Measurements from ENCODE around the gene WNT7A. TPM values are rescaled to one million over a fixed set of nuclear protein-coding genes. Genes with fewer than 3 reads are reported as not detected.

Gene WNT7A
- total RNA-seq, 2 donors from 2014 or later = 0.11 TPM; not detected in 1

GRCh38 chr3:13890377-13891016 is 10.6 kb upstream of the WNT7A start:
- WGBS = 58% methylated on average over 13 of the region's 13 CpGs
- intact Hi-C loops (cut with DNase I) = loop anchor here (10.0 kb wide), 2 partner anchors 236 to 574 kb away; no protein-coding TSS in a partner anchor
- H3K4me1 ChIP-seq (replicated peaks) = no peaks in the 10 kb centered on the region
- no peak overlapping the region for H3K4me3 ChIP-seq
- no peak for TF ChIP-seq POLR2A (IDR thresholded peaks at IDR 0.05)
- TF ChIP-seq POLR2AphosphoS5 (IDR thresholded peaks at IDR 0.05) = peak; percentile 28
- no peaks in the 10 kb centered on the region for H3K9me3 ChIP-seq
- peak; percentile 53 for DNase-seq (ENCODE audit: low spot score)
- H3K27me3 ChIP-seq (replicated peaks; ENCODE audit: insufficient read depth) = no peaks in the 10 kb centered on the region
- no peaks in the 10 kb centered on the region for H3K36me3 ChIP-seq
- no peak overlapping the region for H3K27ac ChIP-seq

- 80% methylated on average over 1 of the region's 1 CpG for WGBS
- H3K27ac ChIP-seq = no peak overlapping the region
Measured at GRCh38 chr3:13888576-13888975, 8.7 kb upstream of the WNT7A start.

DNA sequence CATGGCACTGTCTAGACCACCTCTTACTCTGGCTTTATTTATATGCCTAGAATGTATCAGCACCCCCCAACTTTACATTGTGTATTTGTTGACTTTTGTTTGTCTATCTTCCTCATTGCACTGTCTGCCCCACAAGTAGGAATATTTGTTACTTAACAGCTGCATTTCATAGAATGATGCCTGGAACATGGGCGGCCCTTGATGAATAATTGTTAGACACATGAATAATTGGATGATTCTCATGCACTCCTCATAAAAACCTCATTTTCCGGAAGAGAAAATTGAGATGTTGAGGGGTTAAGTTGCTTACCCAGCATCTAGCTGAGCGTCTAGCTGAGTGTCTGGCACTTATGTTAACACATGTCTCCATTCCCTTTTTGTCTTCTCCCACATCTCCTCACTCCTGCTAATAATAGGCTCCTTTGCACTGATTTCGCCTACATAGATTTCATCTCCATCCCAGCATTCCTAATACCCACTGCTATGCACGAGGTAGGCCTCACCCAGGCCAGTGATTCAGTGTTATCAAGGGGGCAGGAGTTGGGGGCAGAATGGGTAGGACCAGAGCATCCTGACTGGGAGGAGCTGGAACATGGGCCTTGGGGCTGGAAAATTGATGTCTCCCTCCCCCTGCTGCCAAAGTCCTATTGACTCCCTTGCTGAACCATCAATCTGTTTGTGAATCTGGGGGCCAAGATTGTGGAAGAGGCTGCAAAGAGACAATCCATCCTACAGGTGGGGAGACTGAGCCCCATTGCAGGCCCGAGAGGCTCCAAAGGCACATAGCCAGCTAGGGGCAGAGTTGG is 7.8 kb upstream of the WNT7A start:
- WGBS = 81% methylated on average over 6 of the region's 6 CpGs
- TF ChIP-seq POLR2A (IDR thresholded peaks at IDR 0.05) (no peak), CTCF (IDR thresholded peaks at IDR 0.05) (no peak), POLR2AphosphoS5 (IDR thresholded peaks at IDR 0.05) (no peak)
- H3K4me3 ChIP-seq = no peak overlapping the region
- no peak overlapping the region for H3K27ac ChIP-seq
- H3K9me3 ChIP-seq = no peaks in the 10 kb centered on the region
- intact Hi-C loops (cut with DNase I) = no loop called here
- no peaks in the 10 kb centered on the region for H3K27me3 ChIP-seq (replicated peaks; ENCODE audit: insufficient read depth)
- no peaks in the 10 kb centered on the region for H3K4me1 ChIP-seq (replicated peaks)
- no peaks in the 10 kb centered on the region for H3K36me3 ChIP-seq
- no peak for DNase-seq (ENCODE audit: low spot score)

More at GRCh38 chr3:13888576-13888975, 8.7 kb upstream of the WNT7A start:
- H3K9me3 ChIP-seq = no peaks in the 10 kb centered on the region
- intact Hi-C loops (cut with DNase I) = no loop called here
- H3K36me3 ChIP-seq = no peaks in the 10 kb centered on the region
- no peaks in the 10 kb centered on the region for H3K4me1 ChIP-seq (replicated peaks)
- DNase-seq (ENCODE audit: low spot score) = no peak
- no peaks in the 10 kb centered on the region for H3K27me3 ChIP-seq (replicated peaks; ENCODE audit: insufficient read depth)
- no peak overlapping the region for H3K4me3 ChIP-seq
- TF ChIP-seq POLR2AphosphoS5 (IDR thresholded peaks at IDR 0.05) (no peak), CTCF (IDR thresholded peaks at IDR 0.05) (no peak), POLR2A (IDR thresholded peaks at IDR 0.05) (no peak)

GRCh38 chr3:13886593-13887129 is 6.8 kb upstream of the WNT7A start:
- H3K4me3 ChIP-seq = no peak overlapping the region
- H3K27me3 ChIP-seq (replicated peaks; ENCODE audit: insufficient read depth) = no peaks in the 10 kb centered on the region
- 61% methylated on average over 4 of the region's 4 CpGs for WGBS
- no peaks in the 10 kb centered on the region for H3K4me1 ChIP-seq (replicated peaks)
- no peak for TF ChIP-seq CTCF (IDR thresholded peaks at IDR 0.05)
- TF ChIP-seq POLR2AphosphoS5 (IDR thresholded peaks at IDR 0.05) = no peak
- TF ChIP-seq POLR2A (IDR thresholded peaks at IDR 0.05) = no peak
- intact Hi-C loops (cut with DNase I) = no loop called here
- no peak for DNase-seq (ENCODE audit: low spot score)
- no peaks in the 10 kb centered on the region for H3K36me3 ChIP-seq
- no peaks in the 10 kb centered on the region for H3K9me3 ChIP-seq
- no peak overlapping the region for H3K27ac ChIP-seq

GRCh38 chr3:13885704-13886010 is 5.8 kb upstream of the WNT7A start:
- DNase-seq (ENCODE audit: low spot score) = no peak
- Histone ChIP-seq H3K27ac (no peak overlapping the region), H3K4me1 (replicated peaks) (no peaks in the 10 kb centered on the region), H3K36me3 (no peaks in the 10 kb centered on the region), H3K27me3 (replicated peaks; ENCODE audit: insufficient read depth) (no peaks in the 10 kb centered on the region), H3K9me3 (no peaks in the 10 kb centered on the region), H3K4me3 (no peak overlapping the region)
- no peak for TF ChIP-seq POLR2AphosphoS5 (IDR thresholded peaks at IDR 0.05)
- TF ChIP-seq POLR2A (IDR thresholded peaks at IDR 0.05) = no peak
- no peak for TF ChIP-seq CTCF (IDR thresholded peaks at IDR 0.05)
- whole genome bisulfite sequencing = 31% methylated on average over 8 of the region's 8 CpGs
- intact Hi-C loops (cut with DNase I) = no loop called here

All from prostate gland (tissue), 2 donors.